Esophagus squamous epithelium (tissue), 5 donors: ENCODE results near the gene CYTH3. TPM values are rescaled to one million over a fixed set of nuclear protein-coding genes. Genes with fewer than 3 reads are reported as not detected.

Source experiments
- DNase-seq: peaks from one replicate; lab custom pipeline; 2025; lab: John Stamatoyannopoulos, UW
- H3K27ac ChIP-seq, 4 donors: fragments of 200-600 bp; sonication (generic); one replicate each; pipeline ENCODE4 v1.5.1; 2016 to 2019; ENCODE audit warnings: mild to moderate bottlenecking in 1 of 4
- H3K27me3 ChIP-seq, 4 donors: fragments of 200-600 bp; sonication (generic); 1 replicate in 3 of 4; 2 replicates in 1 of 4; pipeline versions ENCODE4 v1.5.1 to v1.6.0; 2017 to 2021; ENCODE audit warnings: antibody characterized with exemption in 1 of 4
- H3K36me3 ChIP-seq, 3 donors: fragments of 200-600 bp; sonication (generic); one replicate each; pipeline ENCODE4 v1.5.1; 2016 to 2019
- H3K4me1 ChIP-seq, 3 donors: fragments of 200-600 bp; sonication (generic); one replicate each; pipeline ENCODE4 v1.5.1; 2017 to 2019
- H3K4me3 ChIP-seq, 4 donors: fragments of 200-600 bp; sonication (generic); 1 replicate in 3 of 4; 2 replicates in 1 of 4; pipeline ENCODE4 v1.5.1; 2016 to 2019; ENCODE audit warnings: mild to moderate bottlenecking in 2 of 4, moderate library complexity in 1 of 4
- H3K9me3 ChIP-seq, 3 donors: fragments of 200-600 bp; sonication (generic); one replicate each; pipeline ENCODE4 v1.5.1; 2016 to 2019
- CTCF ChIP-seq, 6 experiments: fragments of 450-650 bp in 4 of 6; fragments of 200-600 bp in 2 of 6; sonication (generic) in 2 of 6; IDR thresholded peaks; one replicate each; pipeline ENCODE4 v1.5.1; 2016 to 2019; ENCODE audit warnings: antibody characterized with exemption in 6 of 6, mild to moderate bottlenecking in 4 of 6, moderate library complexity in 4 of 6
- POLR2A ChIP-seq, 4 donors: fragments of 450-650 bp; IDR thresholded peaks; one replicate each; pipeline ENCODE4 v1.6.1; 2017; ENCODE audit warnings: antibody characterized with exemption in 4 of 4, mild to moderate bottlenecking in 4 of 4, moderate library complexity in 3 of 4
- WGBS, 2 donors: methylation state at CpG; one replicate each; pipeline ENCODE4 v1.1.5; 2018; 5-methylcytosine and 5-hydroxymethylcytosine counted together
- intact Hi-C: fragments of 100-400 bp; cut with DNase I; formaldehyde crosslinking; loops from one replicate; pipeline ENCODE4 v1.15.0; 2022
- total RNA-seq, 4 donors: library from RNA; depleted of rRNA; stranded (reverse); fragments of >200 nt; gene quantifications; one replicate each; pipeline ENCODE4 v1.1.0, GENCODE V29; 2016
- donor health status: DM: yes; HTN: yes; CAD: no.

CYTH3 gene
- total RNA-seq, 4 donors from 2014 or later, result 11.5 to 27.7 (median 12.7) TPM

GRCh38 chr7:6279341-6279740, 6.9 kb upstream of the CYTH3 start:
- DNase-seq, result no peak
- no peak overlapping the region for H3K4me3 ChIP-seq
- H3K4me1 ChIP-seq, result peaks cover 0 to 26% (median 3%) of the 10 kb centered on the region in 3 donors
- whole genome bisulfite sequencing, 2 donors, result 61 to 70% methylated on average over 2 to 3 of the region's 3 CpGs
- H3K9me3 ChIP-seq, result no peaks in the 10 kb centered on the region
- no peaks in the 10 kb centered on the region for H3K27me3 ChIP-seq
- intact Hi-C loops, result no loop called here
- TF ChIP-seq POLR2A (IDR thresholded peaks at IDR 0.05) (no peak), CTCF (IDR thresholded peaks at IDR 0.05) (no peak)
- H3K27ac ChIP-seq, result no peak overlapping the region
- H3K36me3 ChIP-seq, result no peaks in the 10 kb centered on the region

GRCh38 chr7:6278749-6279310, 6.4 kb upstream of the CYTH3 start:
- Histone ChIP-seq H3K4me1 (peaks cover 0 to 26% (median 3%) of the 10 kb centered on the region in 3 donors), H3K4me3 (no peak overlapping the region), H3K36me3 (no peaks in the 10 kb centered on the region), H3K27ac (no peak overlapping the region), H3K9me3 (no peaks in the 10 kb centered on the region), H3K27me3 (no peaks in the 10 kb centered on the region)
- WGBS, 2 donors, result 85% methylated on average over 9 of the region's 9 CpGs
- TF ChIP-seq CTCF (IDR thresholded peaks at IDR 0.05) (no peak), POLR2A (IDR thresholded peaks at IDR 0.05) (no peak)
- intact Hi-C loops, result no loop called here
- no peak for DNase-seq

GRCh38 chr7:6277476-6277875, 5.1 kb upstream of the CYTH3 start:
- intact Hi-C loops, result no loop called here
- H3K36me3 ChIP-seq, result no peaks in the 10 kb centered on the region
- H3K27me3 ChIP-seq, result no peaks in the 10 kb centered on the region
- H3K4me3 ChIP-seq, result no peak overlapping the region
- 78 to 88% methylated on average over 4 of the region's 4 CpGs for WGBS, 2 donors
- DNase-seq, result no peak
- H3K4me1 ChIP-seq, result peaks cover 5 to 28% (median 5%) of the 10 kb centered on the region in 3 donors
- no peak overlapping the region for H3K27ac ChIP-seq
- H3K9me3 ChIP-seq, result no peaks in the 10 kb centered on the region
- TF ChIP-seq CTCF (IDR thresholded peaks at IDR 0.05), result no peak
- TF ChIP-seq POLR2A (IDR thresholded peaks at IDR 0.05), result no peak

- TF ChIP-seq POLR2A (IDR thresholded peaks at IDR 0.05) (no peak), CTCF (IDR thresholded peaks at IDR 0.05) (no peak)
- H3K27me3 ChIP-seq, result no peaks in the 10 kb centered on the region
- no peak for DNase-seq
These were observed 4.5 kb upstream of the CYTH3 start for GRCh38 chr7:6276911-6277408.

GRCh38 chr7:6274743-6275142, 2.3 kb upstream of the CYTH3 start:
- WGBS, 2 donors, result 73 to 74% methylated on average over 2 of the region's 2 CpGs
- H3K4me3 ChIP-seq, result no peak overlapping the region
- no peaks in the 10 kb centered on the region for H3K9me3 ChIP-seq
- DNase-seq, result no peak
- H3K4me1 ChIP-seq, result peaks cover 5 to 46% (median 5%) of the 10 kb centered on the region in 3 donors
- TF ChIP-seq CTCF (IDR thresholded peaks at IDR 0.05) (no peak), POLR2A (IDR thresholded peaks at IDR 0.05) (no peak)
- no peak overlapping the region for H3K27ac ChIP-seq
- no peaks in the 10 kb centered on the region for H3K27me3 ChIP-seq
- no peaks in the 10 kb centered on the region for H3K36me3 ChIP-seq
- intact Hi-C loops, result no loop called here

More at GRCh38 chr7:6276911-6277408, 4.5 kb upstream of the CYTH3 start:
- peaks cover 5 to 25% (median 5%) of the 10 kb centered on the region in 3 donors for H3K4me1 ChIP-seq
- 83 to 93% methylated on average over 8 to 9 of the region's 9 CpGs for WGBS, 2 donors
- H3K36me3 ChIP-seq, result no peaks in the 10 kb centered on the region
- intact Hi-C loops, result no loop called here
- no peaks in the 10 kb centered on the region for H3K9me3 ChIP-seq
- H3K4me3 ChIP-seq, result no peak overlapping the region
- H3K27ac ChIP-seq, result no peak overlapping the region
